GM21367 (cell line): ENCODE measurements around the gene SIRT3.

Experiments used
- ATAC-seq: cut with Tn5 transposase; IDR thresholded peaks from one replicate; pipeline ENCODE4 v1.9.1; 2021; ENCODE audit not compliant: unreplicated experiment

SIRT3 gene

DNA sequence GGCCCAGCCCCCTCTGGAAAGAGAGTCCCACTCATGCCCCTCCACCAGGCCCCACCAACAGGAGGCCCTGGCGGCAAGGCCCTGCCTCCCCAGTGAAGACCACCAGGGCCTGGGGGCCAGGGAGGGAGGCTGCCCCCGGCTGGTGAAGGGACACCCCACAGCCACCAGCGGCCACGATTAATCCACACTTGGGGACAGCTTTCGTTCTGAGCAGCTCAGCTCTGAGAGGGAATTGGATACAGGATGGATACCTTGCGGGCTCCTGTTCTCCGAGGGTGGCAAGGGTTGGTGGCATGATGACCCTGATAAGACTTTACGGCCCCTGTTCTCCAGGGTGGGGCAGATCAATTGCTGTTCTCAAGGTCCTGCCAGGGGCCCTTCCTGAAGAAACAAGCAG, 35.2 kb upstream of the SIRT3 start:
- ATAC-seq: no peak

- ATAC-seq: no peak
These were observed 34.5 kb upstream of the SIRT3 start for GRCh38 chr11:270451-271318.

DNA sequence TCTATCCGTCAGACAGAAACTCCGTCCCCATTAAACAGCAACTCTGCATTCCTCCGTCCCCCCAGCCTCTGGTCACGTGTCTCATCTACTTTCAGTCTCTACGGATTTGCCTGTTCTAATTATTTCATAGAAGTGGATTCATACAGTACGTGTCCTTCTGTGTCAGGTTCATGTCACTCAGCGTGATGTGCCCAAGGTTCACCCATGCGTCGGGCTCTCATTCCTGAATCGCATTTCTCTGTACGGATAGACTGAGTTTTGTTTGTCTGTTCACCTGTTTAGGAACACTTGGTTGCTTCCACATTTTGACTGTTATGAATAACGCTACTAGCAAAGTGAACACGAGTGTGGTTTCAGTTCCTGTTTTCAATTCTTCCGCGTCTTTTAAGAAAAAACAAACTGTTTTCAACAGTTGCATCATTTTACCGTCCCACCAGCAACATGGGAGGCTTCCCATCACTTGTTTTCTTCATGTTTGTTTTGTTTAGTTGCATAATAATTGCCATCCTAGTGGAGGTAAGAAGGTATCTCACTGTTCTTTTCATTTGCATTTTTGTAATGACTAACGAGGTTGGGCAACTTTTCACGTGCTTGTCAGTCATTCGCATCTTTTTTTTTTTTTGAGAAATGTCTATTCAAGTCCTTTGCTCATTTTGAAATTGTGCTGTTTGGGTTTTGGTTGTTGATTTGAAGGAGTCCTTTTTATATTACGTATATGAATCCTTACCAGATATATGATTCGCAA, 33.2 kb upstream of the SIRT3 start:
- peak; percentile 63 for ATAC-seq

DNA sequence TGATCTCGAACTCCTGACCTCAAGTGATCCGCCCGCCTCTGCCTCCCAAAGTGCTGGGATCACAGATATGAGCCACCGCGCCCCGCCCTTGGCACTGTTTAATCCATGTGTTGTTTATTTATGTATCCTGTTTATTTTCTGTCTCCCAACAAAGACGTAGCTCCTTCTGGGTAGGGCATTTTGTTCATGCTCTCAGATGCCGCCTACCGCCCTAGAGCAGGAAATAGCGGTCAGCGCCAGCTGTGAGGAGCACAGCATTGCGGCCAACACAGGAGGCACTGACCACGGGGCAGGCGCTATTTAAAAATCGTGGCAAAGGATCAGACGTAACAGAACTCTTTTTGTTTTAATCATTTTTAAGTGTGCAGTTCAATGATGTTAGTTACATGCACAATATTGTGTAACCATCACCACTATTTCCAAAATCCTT, 32.6 kb upstream of the SIRT3 start:
- ATAC-seq: peak; percentile 24

DNA sequence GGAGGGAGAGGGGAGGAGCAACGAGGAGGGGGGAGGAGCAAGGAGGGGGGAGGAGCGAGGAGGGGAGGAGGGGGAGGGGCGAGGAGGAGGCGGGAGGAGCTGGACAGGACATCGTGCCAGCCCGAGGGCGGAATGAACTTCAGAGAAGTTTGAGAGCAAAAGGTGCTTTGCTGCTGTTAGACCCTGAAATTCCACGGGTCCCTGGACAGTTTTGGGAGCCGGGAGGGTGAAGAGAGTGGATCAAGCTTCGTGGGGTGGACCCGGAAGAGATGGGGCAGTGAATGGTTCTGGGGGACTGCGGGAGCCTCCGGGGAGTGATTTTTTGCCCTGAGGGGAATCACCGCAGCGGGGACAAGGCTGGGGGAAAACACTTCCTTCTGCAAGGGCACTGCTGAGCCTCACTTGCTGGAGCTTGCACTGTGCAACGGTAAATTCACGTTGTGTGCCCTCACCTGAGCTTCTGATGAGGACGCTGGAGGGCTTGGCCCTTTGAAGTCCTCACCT, 31.4 kb upstream of the SIRT3 start:
- no peak for ATAC-seq

GRCh38 chr11:266676-267439, 30.7 kb upstream of the SIRT3 start:
- ATAC-seq: no peak

GRCh38 chr11:261624-262023, 25.5 kb upstream of the SIRT3 start:
- ATAC-seq: no peak

GRCh38 chr11:259413-259812, 23.3 kb upstream of the SIRT3 start:
- ATAC-seq: no peak

DNA sequence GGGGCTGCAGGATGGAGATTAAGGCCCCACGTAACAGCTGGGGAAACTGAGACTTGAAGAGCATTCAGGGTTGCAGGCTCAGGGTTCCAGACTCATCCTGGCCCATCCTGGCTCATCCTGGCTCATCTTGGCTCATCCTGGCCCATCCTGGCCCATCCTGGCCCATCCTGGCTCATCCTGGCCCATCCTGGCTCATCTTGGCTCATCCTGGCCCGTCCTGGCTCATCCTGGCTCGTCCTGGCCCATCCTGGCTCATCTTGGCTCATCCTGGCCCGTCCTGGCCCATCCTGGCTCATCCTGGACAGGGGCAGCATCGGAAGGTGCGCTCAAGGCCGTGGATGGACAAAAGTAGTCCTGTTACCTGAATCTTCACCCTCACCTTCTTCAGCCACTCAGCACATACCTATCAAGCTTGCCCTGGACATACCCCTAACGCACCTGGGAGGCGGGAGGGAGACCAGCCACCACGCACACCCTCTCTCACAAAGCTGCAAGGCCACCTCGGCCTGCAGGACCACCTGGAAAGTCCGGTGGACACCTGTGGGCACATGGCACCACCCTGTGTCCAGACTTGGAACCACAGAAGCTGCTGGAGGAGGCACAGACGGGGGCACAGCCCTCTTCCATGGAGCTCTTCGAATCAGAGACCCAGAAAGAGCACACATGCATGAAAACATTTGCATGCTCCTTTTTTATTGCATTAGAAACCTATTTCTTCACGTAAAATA, 21.8 kb upstream of the SIRT3 start:
- ATAC-seq: no peak

- no peak for ATAC-seq
These were observed 21.0 kb upstream of the SIRT3 start for GRCh38 chr11:256952-257737.

DNA sequence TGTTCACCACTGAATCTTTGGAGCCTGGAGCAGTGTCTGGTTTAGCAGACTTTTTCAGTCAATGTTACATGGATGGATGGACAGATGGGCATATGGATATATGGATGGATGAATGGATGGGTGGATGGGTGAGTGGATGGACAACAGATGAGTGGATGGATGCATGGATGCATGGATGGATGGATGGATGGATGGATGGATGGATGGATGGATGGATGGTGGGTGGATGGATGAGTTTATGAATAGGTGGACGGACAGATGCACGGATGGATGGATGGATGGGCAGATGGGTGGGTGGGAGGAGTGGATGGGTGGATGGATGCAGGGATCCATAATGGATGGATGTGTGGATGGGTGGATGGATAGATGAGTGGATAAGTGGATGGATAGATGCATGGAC, 19.7 kb upstream of the SIRT3 start:
- ATAC-seq: no peak

DNA sequence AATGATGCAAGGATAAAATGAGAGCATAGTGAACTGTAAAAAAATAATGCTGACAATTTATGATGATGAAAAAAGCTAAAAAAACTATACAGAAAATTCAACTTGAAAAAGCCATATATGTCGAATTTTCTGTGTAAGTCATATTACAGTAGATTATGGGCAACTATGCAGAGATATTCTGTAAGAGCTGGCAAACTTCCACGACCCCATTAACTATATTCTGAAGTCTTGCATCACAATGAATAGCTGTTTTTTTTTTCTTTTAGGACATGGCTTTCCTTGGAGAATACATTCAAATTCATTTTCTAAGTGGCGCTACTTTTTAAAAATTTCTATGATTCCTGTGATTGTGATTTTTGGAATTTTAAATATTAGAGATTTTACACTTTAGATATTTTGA, 19.0 kb upstream of the SIRT3 start:
- no peak for ATAC-seq

DNA sequence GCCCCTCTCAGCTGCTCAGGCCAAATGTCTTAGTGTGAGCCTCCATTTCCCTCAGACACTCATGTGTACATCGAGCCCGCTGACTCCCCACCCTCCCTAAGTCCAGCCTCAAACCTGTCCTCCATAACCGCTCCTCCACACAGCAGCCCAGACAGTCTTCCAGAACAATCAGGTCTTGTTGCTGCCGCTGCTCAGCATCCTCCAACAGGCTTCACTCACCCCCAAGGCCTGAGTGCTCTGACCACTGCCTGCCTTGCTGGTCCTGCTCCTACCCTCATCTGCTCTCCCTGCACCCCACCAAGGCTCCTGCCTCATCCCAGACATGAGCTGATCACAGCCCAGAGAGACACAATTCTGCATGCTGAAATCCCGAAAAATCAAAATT, 17.7 kb upstream of the SIRT3 start:
- no peak for ATAC-seq

- ATAC-seq: no peak
These were observed 17.2 kb upstream of the SIRT3 start for GRCh38 chr11:253160-253885.

DNA sequence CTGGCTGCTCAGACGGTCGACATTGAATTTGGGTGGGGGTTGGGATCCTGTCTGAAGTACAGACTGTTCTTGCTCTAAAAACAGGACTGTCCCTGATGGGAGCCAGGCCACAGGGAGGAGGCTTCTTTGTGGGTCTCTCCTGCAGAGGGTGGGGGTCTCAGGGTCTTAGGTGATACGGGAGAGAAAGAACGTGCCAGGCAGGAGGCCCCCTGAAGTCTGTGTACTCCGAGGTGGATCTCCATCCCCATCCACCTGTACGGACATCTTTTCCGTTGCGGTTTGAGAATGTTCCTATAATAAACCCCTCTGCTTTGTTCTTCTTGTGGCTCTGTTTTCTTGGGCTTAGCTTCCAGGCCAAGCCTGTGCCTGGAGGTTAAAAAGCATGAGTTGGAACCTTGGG, 16.5 kb upstream of the SIRT3 start:
- no peak for ATAC-seq

- ATAC-seq: no peak
These were observed 15.4 kb upstream of the SIRT3 start for GRCh38 chr11:251550-251949.

- no peak for ATAC-seq
These were observed 14.7 kb upstream of the SIRT3 start for GRCh38 chr11:250740-251299.

DNA sequence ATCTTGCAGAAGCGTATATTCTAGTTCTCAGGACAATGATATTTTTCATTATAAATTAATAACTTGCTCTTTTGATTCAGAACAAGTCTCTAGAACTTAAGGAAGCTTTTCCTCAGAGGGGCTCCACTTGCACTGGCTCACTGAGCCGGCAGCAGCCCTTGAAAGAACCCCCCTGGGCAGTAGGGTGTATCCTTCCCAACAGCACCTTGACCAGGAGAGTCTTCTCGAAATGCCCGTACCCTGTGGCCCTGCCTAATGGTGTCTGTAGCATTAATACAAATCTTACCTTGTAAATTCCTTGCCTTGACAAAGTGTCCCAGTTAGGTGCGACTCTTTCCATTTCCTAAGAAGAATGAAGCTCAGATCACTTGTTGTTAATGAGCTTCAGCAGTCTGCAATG, 14.1 kb upstream of the SIRT3 start:
- no peak for ATAC-seq

GRCh38 chr11:249062-249461, 12.9 kb upstream of the SIRT3 start:
- no peak for ATAC-seq
